ENCODE data around the gene ZNF319.
A peak's percentile ranks its signal among the peaks of the same experiment; 100 is the strongest.

Gene ZNF319

DNA sequence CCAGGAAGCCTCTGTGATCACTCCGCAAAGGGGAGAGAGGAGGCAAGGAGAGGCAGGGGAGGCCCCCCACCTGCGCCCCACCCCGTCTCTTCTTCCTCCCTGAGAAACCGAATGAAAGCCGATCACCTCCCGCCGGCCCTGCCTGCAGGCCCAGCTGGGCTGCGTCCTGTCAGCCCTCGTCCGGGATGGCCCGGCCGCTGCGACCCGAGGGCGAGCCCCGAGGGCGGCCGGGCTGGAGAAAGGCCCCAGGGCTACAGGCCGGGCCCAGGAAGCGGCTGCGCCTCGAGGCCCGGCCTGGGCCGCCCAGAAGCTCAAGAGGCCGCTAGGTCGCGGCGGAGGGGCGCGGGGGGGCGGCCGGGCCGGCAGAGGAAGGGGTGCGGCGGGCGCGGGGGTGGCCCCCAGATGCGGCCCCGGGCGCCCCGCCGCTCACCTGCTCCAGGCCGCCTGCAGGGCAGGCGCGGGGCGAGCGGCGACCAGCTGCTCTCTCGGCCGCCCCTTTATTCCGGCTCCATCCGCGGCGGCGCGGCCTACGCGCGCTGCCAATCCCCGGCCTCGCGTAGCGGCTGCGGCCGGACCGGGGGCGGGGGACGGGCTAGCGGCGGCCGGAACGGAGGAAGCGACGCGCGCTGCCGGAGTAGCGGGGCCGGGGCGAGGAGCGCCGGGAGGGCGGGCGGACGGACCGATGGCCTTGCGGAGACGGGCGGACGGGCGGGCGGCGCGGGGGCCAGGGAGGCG is at the start of gene ZNF319:
Gene ZNF319, minus strand, starts transcription at position 702 of the 735 bp plus-strand sequence. CDS start 2,407 bp downstream, outside the sequence.
- H3K4me3 Mint-ChIP-seq = peak within 1 kb of the TSS; percentile 93
- peaks cover 65% of the 10 kb centered on the region for H3K4me1 Mint-ChIP-seq

GRCh38 chr16:58049232-58050185 is 49.0 kb upstream of the ZNF319 start:
- no peaks in the 10 kb centered on the region for H3K27me3 Mint-ChIP-seq
- H3K9me3 Mint-ChIP-seq = no peaks in the 10 kb centered on the region
- no peak overlapping the region for H3K4me3 Mint-ChIP-seq
- H3K27ac Mint-ChIP-seq = no peak overlapping the region
- H3K4me1 Mint-ChIP-seq = no peaks in the 10 kb centered on the region
- no peaks in the 10 kb centered on the region for H3K36me3 Mint-ChIP-seq

More for the DNA sequence above, at the start of gene ZNF319:
- Mint-ChIP-seq H3K36me3 (peaks cover 8% of the 10 kb centered on the region), H3K27ac (peak within 1 kb of the TSS; percentile 88), H3K9me3 (no peaks in the 10 kb centered on the region), H3K27me3 (no peaks in the 10 kb centered on the region)

- Mint-ChIP-seq H3K9me3 (no peaks in the 10 kb centered on the region), H3K27me3 (no peaks in the 10 kb centered on the region), H3K4me3 (no peak overlapping the region), H3K27ac (no peak overlapping the region), H3K4me1 (no peaks in the 10 kb centered on the region), H3K36me3 (no peaks in the 10 kb centered on the region)
Measured at GRCh38 chr16:58048494-58049231, 48.2 kb upstream of the ZNF319 start.

GRCh38 chr16:58047557-58048348 is 47.3 kb upstream of the ZNF319 start:
- no peaks in the 10 kb centered on the region for H3K4me1 Mint-ChIP-seq
- no peak overlapping the region for H3K27ac Mint-ChIP-seq

DNA sequence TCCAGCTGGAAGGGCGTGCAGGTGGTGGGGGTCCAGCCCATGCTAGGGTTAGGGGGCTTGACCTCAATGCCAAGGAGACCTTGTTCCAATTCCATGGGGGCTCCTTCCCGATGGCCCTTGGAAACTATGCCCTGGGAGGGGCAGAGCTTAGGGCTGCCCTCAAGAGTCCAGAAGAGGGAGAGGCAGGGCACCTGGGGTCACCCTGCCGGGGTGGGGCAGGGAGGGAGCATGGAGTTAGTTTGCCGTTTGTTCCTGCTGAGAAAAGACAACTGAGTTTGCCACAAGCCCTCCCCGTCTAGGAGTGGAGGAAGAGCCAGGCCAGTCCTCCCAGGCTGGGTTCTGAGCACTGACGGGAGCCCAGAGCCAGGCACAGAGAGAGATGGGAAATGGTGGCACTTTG is 46.5 kb upstream of the ZNF319 start:
- Mint-ChIP-seq H3K36me3 (no peaks in the 10 kb centered on the region), H3K27ac (no peak overlapping the region), H3K27me3 (no peaks in the 10 kb centered on the region), H3K4me1 (no peaks in the 10 kb centered on the region), H3K9me3 (no peaks in the 10 kb centered on the region), H3K4me3 (no peak overlapping the region)

More at GRCh38 chr16:58047557-58048348, 47.3 kb upstream of the ZNF319 start:
- H3K36me3 Mint-ChIP-seq = no peaks in the 10 kb centered on the region
- H3K4me3 Mint-ChIP-seq = no peak overlapping the region
- H3K27me3 Mint-ChIP-seq = no peaks in the 10 kb centered on the region
- no peaks in the 10 kb centered on the region for H3K9me3 Mint-ChIP-seq

DNA sequence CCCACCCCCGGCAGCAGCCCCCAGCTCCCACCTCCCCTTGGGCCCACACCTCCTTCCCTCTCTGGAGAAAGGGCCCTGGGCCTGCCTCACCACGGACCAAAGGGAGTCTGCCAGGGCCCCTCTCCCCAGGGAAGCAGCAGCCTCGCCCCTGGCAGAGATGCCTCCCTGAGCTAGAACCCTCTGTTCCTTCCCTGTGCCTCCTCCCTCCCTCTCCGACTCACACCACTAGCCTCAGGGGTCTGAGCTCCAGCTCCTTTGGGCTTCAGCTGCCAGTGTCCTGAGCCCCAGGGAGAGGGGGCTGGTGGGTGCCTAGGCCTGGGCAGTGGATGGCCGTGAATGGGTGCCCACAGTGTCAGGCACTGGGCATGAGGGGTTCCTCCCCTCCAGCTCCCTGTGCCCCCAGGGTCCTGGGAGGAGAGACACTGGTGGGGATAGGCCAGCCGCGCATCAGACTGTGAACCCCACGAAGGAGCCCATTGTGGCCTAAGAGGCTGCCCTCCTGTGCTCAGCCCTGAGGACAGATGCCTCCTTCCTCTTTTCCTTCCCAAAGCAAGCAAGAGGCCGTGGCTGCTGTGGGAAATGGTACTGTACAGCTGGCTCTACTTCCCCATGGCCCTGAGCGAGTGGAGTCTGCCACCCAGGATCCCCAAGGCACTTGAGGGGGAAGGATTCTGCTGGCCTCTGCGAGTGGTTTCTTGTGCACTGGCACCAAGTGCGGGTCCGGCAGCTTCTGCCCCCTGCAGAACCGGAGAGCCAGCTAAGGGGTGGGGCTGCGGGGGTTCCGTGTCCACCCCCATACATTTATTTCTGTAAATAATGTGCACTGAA is 45.8 kb upstream of the ZNF319 start:
- no peaks in the 10 kb centered on the region for H3K9me3 Mint-ChIP-seq
- H3K36me3 Mint-ChIP-seq = no peaks in the 10 kb centered on the region
- H3K27me3 Mint-ChIP-seq = no peaks in the 10 kb centered on the region
- no peak overlapping the region for H3K4me3 Mint-ChIP-seq
- no peaks in the 10 kb centered on the region for H3K4me1 Mint-ChIP-seq
- no peak overlapping the region for H3K27ac Mint-ChIP-seq

DNA sequence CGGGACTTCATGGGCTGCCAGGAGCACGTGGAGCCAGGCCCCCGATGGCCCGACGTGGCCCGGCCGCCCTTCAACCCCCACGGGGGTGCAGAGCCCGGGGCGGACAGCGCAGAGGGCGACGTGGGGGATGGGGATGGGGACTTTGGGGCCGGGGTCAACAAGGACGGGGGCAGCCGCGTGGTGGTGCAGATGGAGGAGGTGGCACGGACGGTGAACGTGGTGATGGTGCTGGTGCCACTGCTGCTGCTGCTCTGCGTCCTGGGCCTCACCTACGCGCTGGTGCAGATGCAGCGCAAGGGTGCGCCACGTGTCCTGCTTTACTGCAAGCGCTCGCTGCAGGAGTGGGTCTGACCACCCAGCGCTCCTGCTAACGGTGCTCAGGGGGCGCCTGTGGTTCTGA is 44.6 kb upstream of the ZNF319 start:
- H3K27me3 Mint-ChIP-seq = no peaks in the 10 kb centered on the region
- H3K36me3 Mint-ChIP-seq = no peaks in the 10 kb centered on the region
- no peaks in the 10 kb centered on the region for H3K9me3 Mint-ChIP-seq

DNA sequence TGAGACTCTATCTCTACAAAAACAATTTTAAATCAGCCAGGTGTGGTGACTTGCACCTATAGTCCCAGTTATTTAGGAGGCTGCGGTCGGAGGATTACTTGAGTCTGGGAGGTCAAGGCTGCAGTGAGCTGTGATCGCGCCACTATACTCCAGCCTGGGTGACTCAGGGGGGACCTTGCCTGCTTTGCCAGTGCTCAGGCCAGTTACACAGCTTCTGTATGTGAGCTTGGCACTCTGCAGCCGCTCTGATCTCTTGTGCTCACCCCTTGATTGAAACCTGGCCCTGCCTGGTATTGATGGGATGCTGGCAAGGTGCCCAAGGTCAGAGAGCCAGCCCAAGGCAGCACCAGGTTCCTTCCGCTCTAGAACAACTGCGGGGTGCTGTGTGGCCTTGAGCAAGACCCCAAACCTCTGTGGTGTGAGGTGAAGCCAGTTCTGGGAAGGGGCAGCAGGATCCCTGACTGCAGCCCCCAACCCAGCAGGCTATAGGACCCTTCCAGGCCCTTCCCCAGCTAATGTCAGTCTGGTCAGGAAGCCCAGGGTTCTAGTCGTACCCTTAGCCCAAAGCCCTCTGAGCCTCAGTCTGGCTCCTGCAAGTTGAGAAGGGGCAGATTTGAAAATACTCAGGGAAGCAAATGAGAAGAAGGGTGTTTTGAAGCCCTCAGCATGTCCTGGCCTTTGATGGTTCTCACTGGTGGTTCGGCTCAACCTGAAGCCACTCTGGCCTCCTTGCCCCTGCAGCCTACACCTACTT is 44.0 kb upstream of the ZNF319 start:
- H3K36me3 Mint-ChIP-seq = no peaks in the 10 kb centered on the region
- no peak overlapping the region for H3K27ac Mint-ChIP-seq
- H3K27me3 Mint-ChIP-seq = no peaks in the 10 kb centered on the region
- H3K4me3 Mint-ChIP-seq = no peak overlapping the region
- H3K4me1 Mint-ChIP-seq = no peaks in the 10 kb centered on the region
- no peaks in the 10 kb centered on the region for H3K9me3 Mint-ChIP-seq

More for the DNA sequence above, 44.6 kb upstream of the ZNF319 start:
- H3K4me3 Mint-ChIP-seq = no peak overlapping the region
- H3K4me1 Mint-ChIP-seq = no peaks in the 10 kb centered on the region
- H3K27ac Mint-ChIP-seq = no peak overlapping the region

DNA sequence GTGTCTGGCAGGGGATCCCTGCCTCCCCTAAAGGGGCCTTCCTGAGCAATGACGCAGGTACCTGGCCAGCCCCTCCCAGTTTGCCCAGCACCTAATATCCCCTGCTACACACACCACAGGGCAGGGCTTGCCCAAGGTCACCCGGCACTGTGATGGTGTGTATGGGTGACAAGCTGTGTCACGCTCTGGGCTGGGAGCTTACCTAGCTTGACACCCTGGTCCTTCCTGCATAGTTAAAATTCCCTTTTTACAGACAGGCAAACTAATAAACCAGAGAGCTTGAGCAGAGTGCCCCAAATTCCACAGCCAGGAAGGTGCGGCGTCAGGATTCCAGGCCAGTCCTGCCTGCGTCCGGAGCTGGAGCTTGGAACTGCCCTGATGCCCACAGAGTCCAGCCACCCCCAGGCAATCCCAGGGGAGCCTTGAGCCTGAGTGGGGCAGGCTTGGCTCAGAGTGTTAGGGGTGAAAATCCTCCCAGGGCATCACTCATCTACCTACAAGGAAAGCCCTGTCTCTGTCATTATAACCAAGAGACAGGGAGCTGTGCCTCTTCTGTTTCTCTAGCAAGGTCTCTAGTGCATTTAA is 43.2 kb upstream of the ZNF319 start:
- no peaks in the 10 kb centered on the region for H3K4me1 Mint-ChIP-seq
- no peaks in the 10 kb centered on the region for H3K9me3 Mint-ChIP-seq
- no peak overlapping the region for H3K27ac Mint-ChIP-seq
- H3K36me3 Mint-ChIP-seq = no peaks in the 10 kb centered on the region
- no peaks in the 10 kb centered on the region for H3K27me3 Mint-ChIP-seq
- H3K4me3 Mint-ChIP-seq = no peak overlapping the region

DNA sequence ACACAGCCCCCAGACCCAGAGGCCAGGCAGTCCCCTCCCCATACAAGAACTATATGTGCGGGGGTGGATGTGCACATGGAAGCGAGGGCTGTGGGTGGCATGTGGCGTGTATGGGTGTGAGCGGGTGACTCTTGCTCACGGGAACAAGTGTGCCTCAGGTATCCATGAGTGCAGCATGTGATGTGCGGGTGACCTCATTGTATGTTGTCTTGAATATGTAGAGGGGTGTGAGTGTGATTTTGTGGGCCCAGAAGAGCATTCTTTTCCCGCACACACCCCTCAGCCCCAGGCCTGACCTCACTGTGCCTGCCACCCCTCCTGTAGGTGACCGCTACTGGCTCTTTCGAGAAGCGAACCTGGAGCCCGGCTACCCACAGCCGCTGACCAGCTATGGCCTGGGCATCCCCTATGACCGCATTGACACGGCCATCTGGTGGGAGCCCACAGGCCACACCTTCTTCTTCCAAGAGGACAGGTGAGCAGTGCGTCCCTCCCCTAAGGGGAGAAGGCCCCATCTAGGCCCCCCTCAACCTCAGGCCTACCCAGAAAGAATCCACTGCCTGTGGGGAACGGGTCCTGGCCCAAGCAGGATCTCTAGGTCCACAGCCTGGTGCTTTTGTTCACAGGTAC is 42.5 kb upstream of the ZNF319 start:
- H3K27ac Mint-ChIP-seq = no peak overlapping the region

GRCh38 chr16:58042001-58042885 is 41.8 kb upstream of the ZNF319 start:
- Mint-ChIP-seq H3K27me3 (no peaks in the 10 kb centered on the region), H3K27ac (no peak overlapping the region), H3K4me1 (no peaks in the 10 kb centered on the region), H3K36me3 (no peaks in the 10 kb centered on the region), H3K4me3 (no peak overlapping the region), H3K9me3 (no peaks in the 10 kb centered on the region)

More for the DNA sequence above, 42.5 kb upstream of the ZNF319 start:
- H3K4me3 Mint-ChIP-seq = no peak overlapping the region
- H3K9me3 Mint-ChIP-seq = no peaks in the 10 kb centered on the region
- H3K4me1 Mint-ChIP-seq = no peaks in the 10 kb centered on the region
- H3K36me3 Mint-ChIP-seq = no peaks in the 10 kb centered on the region
- no peaks in the 10 kb centered on the region for H3K27me3 Mint-ChIP-seq

GRCh38 chr16:58041628-58041955 is 41.1 kb upstream of the ZNF319 start:
- no peaks in the 10 kb centered on the region for H3K27me3 Mint-ChIP-seq
- no peaks in the 10 kb centered on the region for H3K9me3 Mint-ChIP-seq
- no peak overlapping the region for H3K4me3 Mint-ChIP-seq
- no peaks in the 10 kb centered on the region for H3K36me3 Mint-ChIP-seq
- no peaks in the 10 kb centered on the region for H3K4me1 Mint-ChIP-seq
- H3K27ac Mint-ChIP-seq = no peak overlapping the region
